K562 (cell line): ENCODE data around the gene SNPH. TPM values are rescaled to one million over a fixed set of nuclear protein-coding genes. Genes with fewer than 3 reads are reported as not detected.

Experiments
- ATAC-seq: fragments of 200-7000 bp; cut with Tn5 transposase; 3 replicates; pipeline ENCODE4 v1.9.1; 2020; ENCODE audit warnings: moderate library complexity
- BruUV-seq: library from RNA; stranded (reverse); fragments of 400-500 nt; replicated peaks from 2 replicates; lab custom pipeline; 2021; lab: Mats Ljungman, UMichigan
- CTCF ChIA-PET: fragments of 300-600 bp; formaldehyde crosslinking; extraction: SDS; loops from one replicate; lab custom pipeline; 2021; ENCODE audit warnings: low intra/inter-chr PET ratio; lab: Yijun Ruan, JAX
- POLR2A ChIA-PET: fragments of 300-600, 350-650 bp; sonication (Branson Sonifier 250); formaldehyde crosslinking; extraction: SDS; loops from one replicate; lab custom pipeline; 2021; ENCODE audit warnings: antibody characterized with exemption, inconsistent platforms; lab: Yijun Ruan, JAX
- DNase-seq, 4 experiments: peaks; one replicate each; pipeline versions ENCODE4 v3.0.0 to v3.0.0-alpha.2; 2011 to 2018; ENCODE audit warnings: low spot score in 3 of 4, mixed read lengths in 3 of 4; ENCODE audit errors: extremely low read depth in 1 of 4
- FAIRE-seq: peaks from 2 replicates; lab custom pipeline; 2011; peaks lifted over from hg19 to GRCh38; lab: Jason Lieb, UNC
- H2AFZ ChIP-seq: 2 replicates; pipeline ENCODE4 v1.6.0; 2011; ENCODE audit warnings: low read depth, low read length, control low read depth, inconsistent platforms
- H3K27ac ChIP-seq: fragments of 200-600 bp; 3 replicates; pipeline ENCODE4 v1.8.0; 2011; ENCODE audit warnings: low read depth, mild to moderate bottlenecking, control low read depth, inconsistent platforms, low read length, moderate library complexity, mixed read lengths; ENCODE audit errors: extremely low read depth
- H3K27me3 ChIP-seq, 2 experiments: fragments of 300-600 bp in 1 of 2; 2 replicates in 1 of 2; 3 replicates in 1 of 2; pipeline versions ENCODE4 v1.6.0 to v1.8.0; 2011; ENCODE audit warnings: inconsistent platforms in 2 of 2, low read length in 2 of 2, mild to moderate bottlenecking in 1 of 2, mixed read lengths in 1 of 2, moderate library complexity in 1 of 2; ENCODE audit not compliant: control insufficient read depth in 2 of 2, insufficient read depth in 2 of 2
- H3K36me3 ChIP-seq: fragments of 300-600 bp; 3 replicates; pipeline ENCODE4 v1.8.0; 2011; ENCODE audit warnings: mild to moderate bottlenecking, low read length, inconsistent platforms; ENCODE audit not compliant: control insufficient read depth, insufficient read depth
- H3K4me1 ChIP-seq, 2 experiments: fragments of 200-600 bp in 1 of 2; replicated peaks in 1 of 2; 2 replicates in 1 of 2; 3 replicates in 1 of 2; pipeline versions ENCODE4 v1.5.1 to v1.8.0; 2011; ENCODE audit warnings: inconsistent platforms in 2 of 2, low read length in 2 of 2, mild to moderate bottlenecking in 1 of 2, mixed read lengths in 1 of 2, moderate library complexity in 1 of 2; ENCODE audit not compliant: control insufficient read depth in 2 of 2, insufficient read depth in 2 of 2
- H3K4me2 ChIP-seq: 2 replicates; pipeline ENCODE4 v1.6.1; 2011; ENCODE audit warnings: low read length, control low read depth, inconsistent platforms, mixed read lengths; ENCODE audit not compliant: insufficient read depth
- H3K4me3 ChIP-seq: fragments of 200-600 bp; sonication (generic), shearing (Covaris generic); 2 replicates; pipeline ENCODE4 v1.5.1; 2016; ENCODE audit warnings: control low read depth, inconsistent platforms
- H3K79me2 ChIP-seq: fragments of 200-600 bp; 3 replicates; pipeline ENCODE4 v1.8.0; 2011; ENCODE audit warnings: low read length, inconsistent platforms; ENCODE audit not compliant: control insufficient read depth, insufficient read depth
- H3K9ac ChIP-seq, 2 experiments: 2 replicates each; pipeline versions ENCODE4 v1.6.0 to v1.6.1; 2011; ENCODE audit warnings: low read depth in 2 of 2, low read length in 2 of 2, control low read depth in 1 of 2, inconsistent platforms in 1 of 2, mild to moderate bottlenecking in 1 of 2, mixed read lengths in 1 of 2; ENCODE audit not compliant: insufficient read depth in 1 of 2
- H3K9me1 ChIP-seq: one replicate; pipeline ENCODE4 v1.6.0; 2011; ENCODE audit warnings: inconsistent platforms, mild to moderate bottlenecking, low read length, moderate library complexity; ENCODE audit not compliant: control insufficient read depth, insufficient read depth
- H3K9me3 ChIP-seq: replicated peaks from 2 replicates; pipeline ENCODE4 v1.5.1; 2011; ENCODE audit warnings: low read depth, low read length, inconsistent platforms; ENCODE audit not compliant: control insufficient read depth, insufficient read depth
- H4K20me1 ChIP-seq: replicated peaks from 2 replicates; pipeline ENCODE4 v1.6.1; 2011; ENCODE audit warnings: low read length, inconsistent platforms, mixed read lengths; ENCODE audit not compliant: control insufficient read depth, insufficient read depth
- CBX2 ChIP-seq: fragments of 200-600 bp; sonication (generic); IDR thresholded peaks from one replicate; pipeline ENCODE4 v1.6.1; 2012; ENCODE audit warnings: mild to moderate bottlenecking, low read length, inconsistent platforms; ENCODE audit not compliant: insufficient read depth, poor library complexity, severe bottlenecking
- DIDO1 ChIP-seq: fragments of 450-650 bp; IDR thresholded peaks from 2 replicates; pipeline ENCODE4 v1.6.1; 2016; ENCODE audit warnings: low read depth, missing biosample characterization, missing genetic modification characterization
- MYC ChIP-seq, 2 experiments: fragments of 250-450 bp in 1 of 2; sonication (Bioruptor Pico) in 1 of 2; IDR thresholded peaks; 2 replicates each; pipeline versions ENCODE4 v1.5.1 to v1.6.1; 2012 to 2021; ENCODE audit warnings: low read depth in 2 of 2, borderline replicate concordance in 1 of 2, improper control_type of control experiment in 1 of 2, low read length in 1 of 2, mild to moderate bottlenecking in 1 of 2, moderate library complexity in 1 of 2
- NRF1 ChIP-seq, 2 experiments: fragments of 450-650 bp; IDR thresholded peaks in 1 of 2; conservative IDR thresholded peaks in 1 of 2; 2 replicates each; pipeline ENCODE4 v1.6.1; 2014; ENCODE audit warnings: mild to moderate bottlenecking in 2 of 2
- RBM22 ChIP-seq: fragments of 200-400 bp; formaldehyde crosslinking; IDR thresholded peaks from 2 replicates; pipeline ENCODE4 v1.6.1; 2018; ENCODE audit warnings: low read length, low read depth; ENCODE audit not compliant: poor library complexity, severe bottlenecking
- TFE3 ChIP-seq: fragments of 450-650 bp; formaldehyde crosslinking; IDR thresholded peaks from 2 replicates; pipeline ENCODE4 v1.4.0; 2020; ENCODE audit warnings: mild to moderate bottlenecking, mixed read lengths
- ZKSCAN8 ChIP-seq: fragments of 200-800 bp; sonication (Bioruptor generic); IDR thresholded peaks from 2 replicates; pipeline ENCODE4 v1.6.1; 2016; ENCODE audit warnings: missing genetic modification characterization, missing compliant biosample characterization
- ZNF224 ChIP-seq: sonication (generic); formaldehyde crosslinking; IDR thresholded peaks from 2 replicates; pipeline ENCODE4 v1.8.0; 2022; ENCODE audit warnings: mild to moderate bottlenecking, missing genetic modification reagents
- ZNF449 ChIP-seq: fragments of 250-450 bp; sonication (Bioruptor Pico); IDR thresholded peaks from 2 replicates; pipeline ENCODE4 v1.8.0; 2022; ENCODE audit warnings: moderate library complexity, mild to moderate bottlenecking, inconsistent platforms
- WGBS: fragments of 100-300 bp; shearing (Covaris generic); methylation state at CpG from one replicate; pipeline ENCODE4 v1.1.6; 2016; ENCODE audit warnings: low coverage, mixed read lengths; ENCODE audit not compliant: insufficient coverage; ENCODE audit errors: missing lambda C conversion rate; 5-methylcytosine and 5-hydroxymethylcytosine counted together
- in situ Hi-C: fragments of 300-500 bp; cut with MboI; formaldehyde crosslinking; loops from 4 replicates; pipeline ENCODE4 v1.15.0; 2018; ENCODE audit warnings: inconsistent platforms, mixed read lengths
- intact Hi-C: fragments of 100-400 bp; cut with micrococcal nuclease; formaldehyde crosslinking; loops from 2 replicates; pipeline ENCODE4 v1.14.2; 2022
- polyA plus RNA-seq, 8 experiments: library from polyadenylated mRNA; depleted of rRNA in 4 of 8; stranded (reverse) in 5 of 8; unstranded in 3 of 8; fragments of >200 nt; fragmentation: Nextera tagmentation in 2 of 8; fragmentation: Illumina TruSeq in 1 of 8; extraction: Ambion mirVana in 2 of 8; extraction: Trizol in 1 of 8; gene quantifications; 2 replicates each; pipeline versions ENCODE4 v1.2.1 to v1.2.3, GENCODE V29; 2011 to 2014; ENCODE audit warnings: inconsistent platforms in 1 of 8, missing spikeins in 1 of 8
- total RNA-seq, 7 experiments: library from RNA; depleted of rRNA in 6 of 7; stranded (reverse); fragments of >200 nt in 6 of 7; fragmentation: Illumina TruSeq in 2 of 7; extraction: Trizol in 2 of 7; gene quantifications; 2 replicates each; pipeline versions ENCODE4 v1.2.1 to v1.2.3, GENCODE V29; 2011 to 2021; ENCODE audit warnings: low replicate concordance in 1 of 7
- TF ChIP-seq, protein P1 (sequence below), 2 experiments: fragments of 450-650 bp; IDR thresholded peaks; 2 replicates each; pipeline ENCODE4 v1.6.1; 2018; ENCODE audit warnings: mild to moderate bottlenecking in 2 of 2, low read depth in 1 of 2; ENCODE audit not compliant: partially characterized antibody in 2 of 2

SNPH gene
- total and polyA plus RNA-seq, 9 of the 15 experiments (the other 6 are each of a cell fraction or from before 2014, with no cell fraction given), result 0.03 to 4.2 (median 1.4) TPM

- Histone ChIP-seq H3K27me3 (no peaks in the 10 kb centered on the region), H3K36me3 (no peaks in the 10 kb centered on the region), H2AFZ (no peak overlapping the region), H3K27ac (no peak overlapping the region), H3K9ac (no peak overlapping the region), H3K9me3 (no peaks in the 10 kb centered on the region), H4K20me1 (0 out of 2 replicates have a peak, but pooled peaks cover 3% of the 10 kb centered on the region), H3K9me1 (no peaks in the 10 kb centered on the region), H3K4me2 (no peak overlapping the region), H3K4me1 (peaks cover 0 to 3% of the 10 kb centered on the region in 2 experiments; a peak in 2 of 5 replicates), H3K79me2 (no peaks in the 10 kb centered on the region), H3K4me3 (no peak overlapping the region)
- 57% methylated on average over 5 of the region's 9 CpGs for WGBS
- ChIA-PET CTCF (no interaction called here), POLR2A (no interaction called here)
- no peak for DNase-seq
- no TSS peak for BruUV-seq
- intact Hi-C loops, result no loop called here
- no peak for FAIRE-seq
- ATAC-seq, result no peak
- in situ Hi-C loops, result no loop called here
- no peak for TF ChIP-seq ZKSCAN8 (CRISPR knock-in tag)
- TF ChIP-seq DIDO1 (tag), result no peak
- no peak for TF ChIP-seq ZNF224
- no peak for TF ChIP-seq NRF1 (conservative IDR thresholded peaks at IDR 0.05 in 1 of 2, IDR thresholded peaks at IDR 0.05 in 1 of 2)
- TF ChIP-seq, protein P1, sequence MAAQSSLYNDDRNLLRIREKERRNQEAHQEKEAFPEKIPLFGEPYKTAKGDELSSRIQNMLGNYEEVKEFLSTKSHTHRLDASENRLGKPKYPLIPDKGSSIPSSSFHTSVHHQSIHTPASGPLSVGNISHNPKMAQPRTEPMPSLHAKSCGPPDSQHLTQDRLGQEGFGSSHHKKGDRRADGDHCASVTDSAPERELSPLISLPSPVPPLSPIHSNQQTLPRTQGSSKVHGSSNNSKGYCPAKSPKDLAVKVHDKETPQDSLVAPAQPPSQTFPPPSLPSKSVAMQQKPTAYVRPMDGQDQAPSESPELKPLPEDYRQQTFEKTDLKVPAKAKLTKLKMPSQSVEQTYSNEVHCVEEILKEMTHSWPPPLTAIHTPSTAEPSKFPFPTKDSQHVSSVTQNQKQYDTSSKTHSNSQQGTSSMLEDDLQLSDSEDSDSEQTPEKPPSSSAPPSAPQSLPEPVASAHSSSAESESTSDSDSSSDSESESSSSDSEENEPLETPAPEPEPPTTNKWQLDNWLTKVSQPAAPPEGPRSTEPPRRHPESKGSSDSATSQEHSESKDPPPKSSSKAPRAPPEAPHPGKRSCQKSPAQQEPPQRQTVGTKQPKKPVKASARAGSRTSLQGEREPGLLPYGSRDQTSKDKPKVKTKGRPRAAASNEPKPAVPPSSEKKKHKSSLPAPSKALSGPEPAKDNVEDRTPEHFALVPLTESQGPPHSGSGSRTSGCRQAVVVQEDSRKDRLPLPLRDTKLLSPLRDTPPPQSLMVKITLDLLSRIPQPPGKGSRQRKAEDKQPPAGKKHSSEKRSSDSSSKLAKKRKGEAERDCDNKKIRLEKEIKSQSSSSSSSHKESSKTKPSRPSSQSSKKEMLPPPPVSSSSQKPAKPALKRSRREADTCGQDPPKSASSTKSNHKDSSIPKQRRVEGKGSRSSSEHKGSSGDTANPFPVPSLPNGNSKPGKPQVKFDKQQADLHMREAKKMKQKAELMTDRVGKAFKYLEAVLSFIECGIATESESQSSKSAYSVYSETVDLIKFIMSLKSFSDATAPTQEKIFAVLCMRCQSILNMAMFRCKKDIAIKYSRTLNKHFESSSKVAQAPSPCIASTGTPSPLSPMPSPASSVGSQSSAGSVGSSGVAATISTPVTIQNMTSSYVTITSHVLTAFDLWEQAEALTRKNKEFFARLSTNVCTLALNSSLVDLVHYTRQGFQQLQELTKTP (IDR thresholded peaks at IDR 0.05; ENCODE audit: low read depth in 1 of 2, partially characterized antibody in 2 of 2), result no peak
- no peak for TF ChIP-seq ZNF449 (CRISPR knock-in tag)
- TF ChIP-seq TFE3 (CRISPR knock-in tag), result no peak
- no peak for TF ChIP-seq RBM22
- TF ChIP-seq MYC (IDR thresholded peaks at IDR 0.05; ENCODE audit: low read depth, low read length), result no peak
- TF ChIP-seq MYC (CRISPR knock-in tag; IDR thresholded peaks at IDR 0.05; ENCODE audit: borderline replicate concordance, low read depth), result no peak
- TF ChIP-seq CBX2, result no peak
Observed at GRCh38 chr20:1286267-1287024, 20.4 kb downstream of the SNPH start.
